GM13976 (cell line): ENCODE measurements around the gene LAMC1.
"Not testable (repeated sequence)": the region's sequence is repeated elsewhere in the genome, so short reads cannot be mapped to it uniquely, and the experiment has no call there.

Experiments
- DNase-seq: peaks from one replicate; pipeline ENCODE4 v3.0.0; 2012; ENCODE audit warnings: low spot score
- CTCF ChIP-seq: IDR thresholded peaks from 2 replicates; pipeline ENCODE4 v1.5.1; 2012; ENCODE audit warnings: borderline replicate concordance, mild to moderate bottlenecking; ENCODE audit not compliant: insufficient read depth; ENCODE audit errors: extremely low read depth, missing control alignments, control extremely low read depth
- in situ Hi-C: fragments of 300-500 bp; cut with MboI; formaldehyde crosslinking; loops from one replicate; pipeline ENCODE4 v1.12.0; 2022; ENCODE audit warnings: low sequenced_read_pairs, mixed read lengths, inconsistent platforms; ENCODE audit not compliant: unreplicated experiment

Gene LAMC1

GRCh38 chr1:183143576-183144315 is 120.5 kb downstream of the LAMC1 start:
- in situ Hi-C loops: no loop called here
- TF ChIP-seq CTCF: no peak
- DNase-seq: no peak

GRCh38 chr1:183144752-183145151 is 121.5 kb downstream of the LAMC1 start:
- DNase-seq: no peak

GRCh38 chr1:183147735-183148134 is 124.5 kb downstream of the LAMC1 start:
- in situ Hi-C loops: no loop called here
- no peak for TF ChIP-seq CTCF
- DNase-seq: no peak

More at GRCh38 chr1:183144752-183145151, 121.5 kb downstream of the LAMC1 start:
- in situ Hi-C loops: no loop called here
- no peak for TF ChIP-seq CTCF

- in situ Hi-C loops: no loop called here
- no peak for DNase-seq
- TF ChIP-seq CTCF: no peak
Observed at GRCh38 chr1:183148599-183148998, 125.4 kb downstream of the LAMC1 start.

GRCh38 chr1:183149273-183149672 is 126.1 kb downstream of the LAMC1 start:
- TF ChIP-seq CTCF: no peak
- no peak for DNase-seq
- in situ Hi-C loops: no loop called here

GRCh38 chr1:183150032-183150431 is 126.8 kb downstream of the LAMC1 start:
- DNase-seq, in situ Hi-C loops: not testable (repeated sequence)

- in situ Hi-C loops: no loop called here
- no peak for TF ChIP-seq CTCF
- DNase-seq: no peak
Observed at GRCh38 chr1:183150445-183150844, 127.2 kb downstream of the LAMC1 start.
